ENCODE data around the gene PTGDR.

DNA sequence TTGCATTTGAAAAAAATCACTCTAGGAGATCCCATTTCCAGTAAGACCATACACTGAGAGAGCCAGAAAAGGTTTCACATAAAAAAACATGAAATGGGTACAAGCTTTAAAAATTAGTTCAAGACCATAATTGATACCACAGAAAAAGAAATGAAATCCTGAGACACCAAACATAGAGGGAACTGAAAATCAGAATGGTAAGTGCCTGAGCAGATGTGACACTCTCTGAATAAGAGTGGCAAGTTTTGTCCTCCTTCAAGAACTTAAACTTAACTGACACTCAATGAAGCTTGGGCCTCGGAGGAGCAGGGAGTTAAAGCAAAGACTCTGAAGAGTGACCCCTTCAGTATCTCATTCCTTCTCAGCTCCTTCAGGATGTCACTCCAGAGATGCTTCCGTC lies 23.2 kb upstream of the PTGDR start:
- TF ChIP-seq, protein P1, sequence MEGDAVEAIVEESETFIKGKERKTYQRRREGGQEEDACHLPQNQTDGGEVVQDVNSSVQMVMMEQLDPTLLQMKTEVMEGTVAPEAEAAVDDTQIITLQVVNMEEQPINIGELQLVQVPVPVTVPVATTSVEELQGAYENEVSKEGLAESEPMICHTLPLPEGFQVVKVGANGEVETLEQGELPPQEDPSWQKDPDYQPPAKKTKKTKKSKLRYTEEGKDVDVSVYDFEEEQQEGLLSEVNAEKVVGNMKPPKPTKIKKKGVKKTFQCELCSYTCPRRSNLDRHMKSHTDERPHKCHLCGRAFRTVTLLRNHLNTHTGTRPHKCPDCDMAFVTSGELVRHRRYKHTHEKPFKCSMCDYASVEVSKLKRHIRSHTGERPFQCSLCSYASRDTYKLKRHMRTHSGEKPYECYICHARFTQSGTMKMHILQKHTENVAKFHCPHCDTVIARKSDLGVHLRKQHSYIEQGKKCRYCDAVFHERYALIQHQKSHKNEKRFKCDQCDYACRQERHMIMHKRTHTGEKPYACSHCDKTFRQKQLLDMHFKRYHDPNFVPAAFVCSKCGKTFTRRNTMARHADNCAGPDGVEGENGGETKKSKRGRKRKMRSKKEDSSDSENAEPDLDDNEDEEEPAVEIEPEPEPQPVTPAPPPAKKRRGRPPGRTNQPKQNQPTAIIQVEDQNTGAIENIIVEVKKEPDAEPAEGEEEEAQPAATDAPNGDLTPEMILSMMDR (conservative IDR thresholded peaks at IDR 0.05; ENCODE audit: low read depth, low read length) = no peak
- TF ChIP-seq EZH2phosphoT487 (IDR thresholded peaks at IDR 0.05; ENCODE audit: borderline replicate concordance, low read length) = no peak
